ENCODE results near the gene TNF.

GRCh38 chr6:31545291-31545690 is 30.1 kb upstream of the TNF start:
- no peak for TF ChIP-seq ETV6 (CRISPR knock-in tag; IDR thresholded peaks at IDR 0.05)
- no peak for TF ChIP-seq CTCF (IDR thresholded peaks at IDR 0.05)
- no peak for TF ChIP-seq IRF1 (CRISPR knock-in tag; IDR thresholded peaks at IDR 0.05)
- no peak for TF ChIP-seq ARID4B (CRISPR knock-in tag; IDR thresholded peaks at IDR 0.05; ENCODE audit: borderline replicate concordance)
- no peak for TF ChIP-seq TCF7 (CRISPR knock-in tag; IDR thresholded peaks at IDR 0.05; ENCODE audit: low read depth)
- TF ChIP-seq NR2C2 (CRISPR knock-in tag; IDR thresholded peaks at IDR 0.05) = no peak
- no peak for TF ChIP-seq E2F5 (CRISPR knock-in tag; IDR thresholded peaks at IDR 0.05)
